ENCODE measurements around the gene MROH7. TPM values are rescaled to one million over a fixed set of nuclear protein-coding genes. Genes with fewer than 3 reads are reported as not detected.
A peak's percentile ranks its signal among the peaks of the same experiment; 100 is the strongest.

MROH7 gene
- total and polyA plus RNA-seq, 2 of the 13 experiments (the other 11 are each of a cell fraction or from before 2014, with no cell fraction given), result 0.09 TPM

DNA sequence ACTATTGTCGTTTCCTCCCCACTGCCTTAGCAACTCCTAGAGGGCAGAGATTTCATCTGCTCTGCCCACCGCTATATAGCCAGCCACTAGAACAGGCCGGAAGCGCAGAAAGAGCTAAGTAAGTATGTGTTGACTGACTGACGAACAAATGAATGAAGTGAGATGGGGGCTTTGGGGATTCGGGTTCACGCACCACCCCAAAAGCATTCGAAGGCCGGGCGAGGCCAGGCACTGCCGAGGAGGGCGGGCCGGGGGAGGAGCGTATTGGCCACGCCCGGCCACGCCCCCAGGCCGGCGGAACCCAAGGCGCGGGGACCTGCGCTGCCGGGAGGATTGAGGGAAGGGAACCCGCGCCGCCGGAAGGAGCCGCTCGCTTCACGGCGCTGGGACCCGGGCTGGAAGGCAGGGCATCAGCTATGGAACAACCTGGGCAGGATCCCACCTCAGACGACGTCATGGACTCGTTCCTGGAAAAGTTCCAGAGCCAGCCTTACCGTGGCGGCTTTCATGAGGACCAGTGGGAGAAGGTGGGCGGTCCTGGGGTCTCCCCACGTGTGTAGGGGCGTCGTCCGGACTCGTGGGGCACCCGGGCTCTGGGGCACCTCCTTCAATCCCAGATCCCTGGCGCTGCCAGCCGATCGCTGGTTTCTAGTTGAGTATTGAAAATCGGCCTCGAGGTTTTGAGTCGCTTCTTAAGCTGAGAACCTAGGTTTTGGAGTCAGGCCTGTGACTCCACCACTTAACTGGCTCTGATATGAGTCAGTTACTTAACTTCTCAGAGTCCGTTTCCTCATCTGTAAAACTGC, 74.1 kb downstream of the MROH7 start, which contains the start of gene TTC4 (continued):
- TF ChIP-seq EP300 (IDR thresholded peaks at IDR 0.05; ENCODE audit: low read depth in 2 of 2, low read length in 2 of 2) (no peak; a peak in 1 of 4 replicates), EP300 (CRISPR knock-in tag; IDR thresholded peaks at IDR 0.05; ENCODE audit: borderline replicate concordance) (peak; percentile 46), ZNF256 (CRISPR knock-in tag; conservative IDR thresholded peaks at IDR 0.05) (peak; percentile 80; the same call in 1 of the 2 replicates), HOXA9 (CRISPR knock-in tag; IDR thresholded peaks at IDR 0.05; ENCODE audit: borderline replicate concordance) (peak; percentile 17; the same call in 1 of the 2 replicates), HOXA3 (CRISPR knock-in tag; IDR thresholded peaks at IDR 0.05) (peak; percentile 93), ZNF720 (CRISPR knock-in tag; IDR thresholded peaks at IDR 0.05) (0 out of 2 replicates have a peak, but pooled peaks have one; percentile 33), NFKBIZ (CRISPR knock-in tag; IDR thresholded peaks at IDR 0.05) (no peak; the same call in 1 of the 2 replicates), JARID2 (CRISPR knock-in tag; IDR thresholded peaks at IDR 0.05; ENCODE audit: insufficient replicate concordance) (no peak), PHF8 (CRISPR knock-in tag; IDR thresholded peaks at IDR 0.05) (peak; percentile 87), AHR (CRISPR knock-in tag; IDR thresholded peaks at IDR 0.05) (peak; percentile 91), ISL2 (CRISPR knock-in tag; IDR thresholded peaks at IDR 0.05) (peak; percentile 86), LCORL (IDR thresholded peaks at IDR 0.05) (no peak), LCORL (CRISPR knock-in tag; IDR thresholded peaks at IDR 0.05) (peak; percentile 87), CENPX (CRISPR knock-in tag; IDR thresholded peaks at IDR 0.05) (no peak), YY1 (IDR thresholded peaks at IDR 0.05; ENCODE audit: insufficient read depth, insufficient replicate concordance, low read depth, low read length) (peak; percentile 80), MLLT10 (CRISPR knock-in tag; IDR thresholded peaks at IDR 0.05) (no peak), RAD21 (CRISPR knock-in tag; IDR thresholded peaks at IDR 0.05) (peak; percentile 64), MED1 (CRISPR knock-in tag; IDR thresholded peaks at IDR 0.05) (peak; percentile 85)
- TF ChIP-seq, protein P1, sequence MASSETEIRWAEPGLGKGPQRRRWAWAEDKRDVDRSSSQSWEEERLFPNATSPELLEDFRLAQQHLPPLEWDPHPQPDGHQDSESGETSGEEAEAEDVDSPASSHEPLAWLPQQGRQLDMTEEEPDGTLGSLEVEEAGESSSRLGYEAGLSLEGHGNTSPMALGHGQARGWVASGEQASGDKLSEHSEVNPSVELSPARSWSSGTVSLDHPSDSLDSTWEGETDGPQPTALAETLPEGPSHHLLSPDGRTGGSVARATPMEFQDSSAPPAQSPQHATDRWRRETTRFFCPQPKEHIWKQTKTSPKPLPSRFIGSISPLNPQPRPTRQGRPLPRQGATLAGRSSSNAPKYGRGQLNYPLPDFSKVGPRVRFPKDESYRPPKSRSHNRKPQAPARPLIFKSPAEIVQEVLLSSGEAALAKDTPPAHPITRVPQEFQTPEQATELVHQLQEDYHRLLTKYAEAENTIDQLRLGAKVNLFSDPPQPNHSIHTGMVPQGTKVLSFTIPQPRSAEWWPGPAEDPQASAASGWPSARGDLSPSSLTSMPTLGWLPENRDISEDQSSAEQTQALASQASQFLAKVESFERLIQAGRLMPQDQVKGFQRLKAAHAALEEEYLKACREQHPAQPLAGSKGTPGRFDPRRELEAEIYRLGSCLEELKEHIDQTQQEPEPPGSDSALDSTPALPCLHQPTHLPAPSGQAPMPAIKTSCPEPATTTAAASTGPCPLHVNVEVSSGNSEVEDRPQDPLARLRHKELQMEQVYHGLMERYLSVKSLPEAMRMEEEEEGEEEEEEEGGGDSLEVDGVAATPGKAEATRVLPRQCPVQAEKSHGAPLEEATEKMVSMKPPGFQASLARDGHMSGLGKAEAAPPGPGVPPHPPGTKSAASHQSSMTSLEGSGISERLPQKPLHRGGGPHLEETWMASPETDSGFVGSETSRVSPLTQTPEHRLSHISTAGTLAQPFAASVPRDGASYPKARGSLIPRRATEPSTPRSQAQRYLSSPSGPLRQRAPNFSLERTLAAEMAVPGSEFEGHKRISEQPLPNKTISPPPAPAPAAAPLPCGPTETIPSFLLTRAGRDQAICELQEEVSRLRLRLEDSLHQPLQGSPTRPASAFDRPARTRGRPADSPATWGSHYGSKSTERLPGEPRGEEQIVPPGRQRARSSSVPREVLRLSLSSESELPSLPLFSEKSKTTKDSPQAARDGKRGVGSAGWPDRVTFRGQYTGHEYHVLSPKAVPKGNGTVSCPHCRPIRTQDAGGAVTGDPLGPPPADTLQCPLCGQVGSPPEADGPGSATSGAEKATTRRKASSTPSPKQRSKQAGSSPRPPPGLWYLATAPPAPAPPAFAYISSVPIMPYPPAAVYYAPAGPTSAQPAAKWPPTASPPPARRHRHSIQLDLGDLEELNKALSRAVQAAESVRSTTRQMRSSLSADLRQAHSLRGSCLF (CRISPR knock-in tag; IDR thresholded peaks at IDR 0.05; ENCODE audit: borderline replicate concordance), result no peak
- TF ChIP-seq, protein P2, sequence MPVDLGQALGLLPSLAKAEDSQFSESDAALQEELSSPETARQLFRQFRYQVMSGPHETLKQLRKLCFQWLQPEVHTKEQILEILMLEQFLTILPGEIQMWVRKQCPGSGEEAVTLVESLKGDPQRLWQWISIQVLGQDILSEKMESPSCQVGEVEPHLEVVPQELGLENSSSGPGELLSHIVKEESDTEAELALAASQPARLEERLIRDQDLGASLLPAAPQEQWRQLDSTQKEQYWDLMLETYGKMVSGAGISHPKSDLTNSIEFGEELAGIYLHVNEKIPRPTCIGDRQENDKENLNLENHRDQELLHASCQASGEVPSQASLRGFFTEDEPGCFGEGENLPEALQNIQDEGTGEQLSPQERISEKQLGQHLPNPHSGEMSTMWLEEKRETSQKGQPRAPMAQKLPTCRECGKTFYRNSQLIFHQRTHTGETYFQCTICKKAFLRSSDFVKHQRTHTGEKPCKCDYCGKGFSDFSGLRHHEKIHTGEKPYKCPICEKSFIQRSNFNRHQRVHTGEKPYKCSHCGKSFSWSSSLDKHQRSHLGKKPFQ (CRISPR knock-in tag; IDR thresholded peaks at IDR 0.05; ENCODE audit: insufficient replicate concordance), result no peak
- TF ChIP-seq, protein P3, sequence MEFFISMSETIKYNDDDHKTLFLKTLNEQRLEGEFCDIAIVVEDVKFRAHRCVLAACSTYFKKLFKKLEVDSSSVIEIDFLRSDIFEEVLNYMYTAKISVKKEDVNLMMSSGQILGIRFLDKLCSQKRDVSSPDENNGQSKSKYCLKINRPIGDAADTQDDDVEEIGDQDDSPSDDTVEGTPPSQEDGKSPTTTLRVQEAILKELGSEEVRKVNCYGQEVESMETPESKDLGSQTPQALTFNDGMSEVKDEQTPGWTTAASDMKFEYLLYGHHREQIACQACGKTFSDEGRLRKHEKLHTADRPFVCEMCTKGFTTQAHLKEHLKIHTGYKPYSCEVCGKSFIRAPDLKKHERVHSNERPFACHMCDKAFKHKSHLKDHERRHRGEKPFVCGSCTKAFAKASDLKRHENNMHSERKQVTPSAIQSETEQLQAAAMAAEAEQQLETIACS (CRISPR knock-in tag; IDR thresholded peaks at IDR 0.05), result no peak

Data from HepG2 (cell line).